ENCODE data around the gene ACTL6B.

Gene ACTL6B

GRCh38 chr7:100689230-100690135 lies 33.2 kb upstream of the ACTL6B start:
- Histone ChIP-seq H3K4me1 (ENCODE audit: control insufficient read depth in 1 of 2, insufficient read depth in 2 of 2, low read length in 2 of 2) (peaks cover 15 to 42% of the 10 kb centered on the region in 2 donors), H3K27me3 (ENCODE audit: low read depth, low read length) (no peaks in the 10 kb centered on the region), H3K4me3 (ENCODE audit: low read depth in 1 of 2, low read length in 2 of 2) (no peak overlapping the region), H3K9me3 (ENCODE audit: control insufficient read depth in 1 of 2, low read length in 2 of 2) (no peaks in the 10 kb centered on the region), H3K27ac (ENCODE audit: low read length) (no peak overlapping the region), H3K36me3 (ENCODE audit: control insufficient read depth in 1 of 2, insufficient read depth in 2 of 2, low read length in 2 of 2) (peaks cover 10 to 43% of the 10 kb centered on the region in 2 donors)

- no peak overlapping the region for H3K27ac ChIP-seq (ENCODE audit: low read length)
- H3K4me3 ChIP-seq (ENCODE audit: low read depth in 1 of 2, low read length in 2 of 2), result no peak overlapping the region
- peaks cover 15 to 42% of the 10 kb centered on the region in 2 donors for H3K4me1 ChIP-seq (ENCODE audit: control insufficient read depth in 1 of 2, insufficient read depth in 2 of 2, low read length in 2 of 2)
- no peaks in the 10 kb centered on the region for H3K27me3 ChIP-seq (ENCODE audit: low read depth, low read length)
- peaks cover 10 to 54% of the 10 kb centered on the region in 2 donors for H3K36me3 ChIP-seq (ENCODE audit: control insufficient read depth in 1 of 2, insufficient read depth in 2 of 2, low read length in 2 of 2)
- no peaks in the 10 kb centered on the region for H3K9me3 ChIP-seq (ENCODE audit: control insufficient read depth in 1 of 2, low read length in 2 of 2)
Measured at GRCh38 chr7:100688326-100688860, 32.1 kb upstream of the ACTL6B start.

- H3K27me3 ChIP-seq (ENCODE audit: low read depth, low read length), result no peaks in the 10 kb centered on the region
- peaks cover 11 to 37% of the 10 kb centered on the region in 2 donors for H3K4me1 ChIP-seq (ENCODE audit: control insufficient read depth in 1 of 2, insufficient read depth in 2 of 2, low read length in 2 of 2)
- peaks cover 10 to 59% of the 10 kb centered on the region in 2 donors for H3K36me3 ChIP-seq (ENCODE audit: control insufficient read depth in 1 of 2, insufficient read depth in 2 of 2, low read length in 2 of 2)
- H3K9me3 ChIP-seq (ENCODE audit: control insufficient read depth in 1 of 2, low read length in 2 of 2), result no peaks in the 10 kb centered on the region
- no peak overlapping the region for H3K4me3 ChIP-seq (ENCODE audit: low read depth in 1 of 2, low read length in 2 of 2)
- no peak overlapping the region for H3K27ac ChIP-seq (ENCODE audit: low read length)
Measured at GRCh38 chr7:100687751-100688300, 31.6 kb upstream of the ACTL6B start.

- Histone ChIP-seq H3K36me3 (ENCODE audit: control insufficient read depth in 1 of 2, insufficient read depth in 2 of 2, low read length in 2 of 2) (peaks cover 11 to 65% of the 10 kb centered on the region in 2 donors), H3K4me3 (ENCODE audit: low read depth in 1 of 2, low read length in 2 of 2) (no peak overlapping the region), H3K27me3 (ENCODE audit: low read depth, low read length) (no peaks in the 10 kb centered on the region), H3K27ac (ENCODE audit: low read length) (no peak overlapping the region), H3K9me3 (ENCODE audit: control insufficient read depth in 1 of 2, low read length in 2 of 2) (no peaks in the 10 kb centered on the region), H3K4me1 (ENCODE audit: control insufficient read depth in 1 of 2, insufficient read depth in 2 of 2, low read length in 2 of 2) (peaks cover 5 to 31% of the 10 kb centered on the region in 2 donors)
Measured at GRCh38 chr7:100687261-100687660, 31.0 kb upstream of the ACTL6B start.

- Histone ChIP-seq H3K9me3 (ENCODE audit: control insufficient read depth in 1 of 2, low read length in 2 of 2) (no peaks in the 10 kb centered on the region), H3K4me3 (ENCODE audit: low read depth in 1 of 2, low read length in 2 of 2) (no peak overlapping the region), H3K27me3 (ENCODE audit: low read depth, low read length) (no peaks in the 10 kb centered on the region), H3K4me1 (ENCODE audit: control insufficient read depth in 1 of 2, insufficient read depth in 2 of 2, low read length in 2 of 2) (peaks cover under 1 to 27% of the 10 kb centered on the region in 2 donors), H3K27ac (ENCODE audit: low read length) (no peak overlapping the region), H3K36me3 (ENCODE audit: control insufficient read depth in 1 of 2, insufficient read depth in 2 of 2, low read length in 2 of 2) (peaks cover 15 to 70% of the 10 kb centered on the region in 2 donors)
Measured at GRCh38 chr7:100686822-100687211, 30.6 kb upstream of the ACTL6B start.

- no peaks in the 10 kb centered on the region for H3K9me3 ChIP-seq (ENCODE audit: control insufficient read depth in 1 of 2, low read length in 2 of 2)
- H3K36me3 ChIP-seq (ENCODE audit: control insufficient read depth in 1 of 2, insufficient read depth in 2 of 2, low read length in 2 of 2), result peaks cover 15 to 75% of the 10 kb centered on the region in 2 donors
- H3K27ac ChIP-seq (ENCODE audit: low read length), result no peak overlapping the region
- peaks cover 0 to 22% of the 10 kb centered on the region in 2 donors for H3K4me1 ChIP-seq (ENCODE audit: control insufficient read depth in 1 of 2, insufficient read depth in 2 of 2, low read length in 2 of 2)
- no peak overlapping the region for H3K4me3 ChIP-seq (ENCODE audit: low read depth in 1 of 2, low read length in 2 of 2)
- H3K27me3 ChIP-seq (ENCODE audit: low read depth, low read length), result no peaks in the 10 kb centered on the region
Measured at GRCh38 chr7:100686201-100686821, 30.1 kb upstream of the ACTL6B start.

- Histone ChIP-seq H3K4me1 (ENCODE audit: control insufficient read depth in 1 of 2, insufficient read depth in 2 of 2, low read length in 2 of 2) (peaks cover 0 to 16% of the 10 kb centered on the region in 2 donors), H3K9me3 (ENCODE audit: control insufficient read depth in 1 of 2, low read length in 2 of 2) (no peaks in the 10 kb centered on the region), H3K4me3 (ENCODE audit: low read depth in 1 of 2, low read length in 2 of 2) (no peak overlapping the region), H3K27ac (ENCODE audit: low read length) (no peak overlapping the region), H3K36me3 (ENCODE audit: control insufficient read depth in 1 of 2, insufficient read depth in 2 of 2, low read length in 2 of 2) (peaks cover 15 to 79% of the 10 kb centered on the region in 2 donors), H3K27me3 (ENCODE audit: low read depth, low read length) (no peaks in the 10 kb centered on the region)
Measured at GRCh38 chr7:100685631-100686145, 29.4 kb upstream of the ACTL6B start.

GRCh38 chr7:100685049-100685605 lies 28.9 kb upstream of the ACTL6B start:
- Histone ChIP-seq H3K4me3 (ENCODE audit: low read depth in 1 of 2, low read length in 2 of 2) (no peak overlapping the region), H3K9me3 (ENCODE audit: control insufficient read depth in 1 of 2, low read length in 2 of 2) (no peaks in the 10 kb centered on the region), H3K36me3 (ENCODE audit: control insufficient read depth in 1 of 2, insufficient read depth in 2 of 2, low read length in 2 of 2) (peaks cover 15 to 79% of the 10 kb centered on the region in 2 donors), H3K27ac (ENCODE audit: low read length) (no peak overlapping the region), H3K27me3 (ENCODE audit: low read depth, low read length) (no peaks in the 10 kb centered on the region), H3K4me1 (ENCODE audit: control insufficient read depth in 1 of 2, insufficient read depth in 2 of 2, low read length in 2 of 2) (peaks cover 0 to 13% of the 10 kb centered on the region in 2 donors)

GRCh38 chr7:100684534-100685042 lies 28.3 kb upstream of the ACTL6B start:
- H3K9me3 ChIP-seq (ENCODE audit: control insufficient read depth in 1 of 2, low read length in 2 of 2), result no peaks in the 10 kb centered on the region
- no peak overlapping the region for H3K4me3 ChIP-seq (ENCODE audit: low read depth in 1 of 2, low read length in 2 of 2)
- peaks cover 16 to 80% of the 10 kb centered on the region in 2 donors for H3K36me3 ChIP-seq (ENCODE audit: control insufficient read depth in 1 of 2, insufficient read depth in 2 of 2, low read length in 2 of 2)
- no peak overlapping the region for H3K27ac ChIP-seq (ENCODE audit: low read length)
- peaks cover 0 to 16% of the 10 kb centered on the region in 2 donors for H3K4me1 ChIP-seq (ENCODE audit: control insufficient read depth in 1 of 2, insufficient read depth in 2 of 2, low read length in 2 of 2)
- no peaks in the 10 kb centered on the region for H3K27me3 ChIP-seq (ENCODE audit: low read depth, low read length)

- Histone ChIP-seq H3K27ac (ENCODE audit: low read length) (no peak overlapping the region), H3K36me3 (ENCODE audit: control insufficient read depth in 1 of 2, insufficient read depth in 2 of 2, low read length in 2 of 2) (peaks cover 20 to 86% of the 10 kb centered on the region in 2 donors), H3K4me3 (ENCODE audit: low read depth in 1 of 2, low read length in 2 of 2) (no peak overlapping the region), H3K9me3 (ENCODE audit: control insufficient read depth in 1 of 2, low read length in 2 of 2) (no peaks in the 10 kb centered on the region), H3K4me1 (ENCODE audit: control insufficient read depth in 1 of 2, insufficient read depth in 2 of 2, low read length in 2 of 2) (peaks cover 0 to 13% of the 10 kb centered on the region in 2 donors), H3K27me3 (ENCODE audit: low read depth, low read length) (no peaks in the 10 kb centered on the region)
Measured at GRCh38 chr7:100683659-100684533, 27.6 kb upstream of the ACTL6B start.
